HUES48 (cell line): Measurements from ENCODE around the gene LYPD5.
"Not testable (repeated sequence)": the region's sequence is repeated elsewhere in the genome, so short reads cannot be mapped to it uniquely, and the experiment has no call there.

Experiments
- H3K27ac ChIP-seq: one replicate; pipeline ENCODE4 v1.7.0; 2013; ENCODE audit warnings: low read depth, low read length, inconsistent platforms
- H3K27me3 ChIP-seq: 2 replicates; pipeline ENCODE4 v1.6.1; 2013; ENCODE audit warnings: mild to moderate bottlenecking, low read length; ENCODE audit not compliant: control insufficient read depth, insufficient read depth
- H3K36me3 ChIP-seq: 2 replicates; pipeline ENCODE4 v1.6.1; 2013; ENCODE audit warnings: low read length; ENCODE audit not compliant: control insufficient read depth, insufficient read depth
- H3K4me1 ChIP-seq: 2 replicates; pipeline ENCODE4 v1.6.1; 2013; ENCODE audit warnings: mild to moderate bottlenecking, low read length; ENCODE audit not compliant: control insufficient read depth, insufficient read depth
- H3K4me3 ChIP-seq: 2 replicates; pipeline ENCODE4 v1.5.1; 2013; ENCODE audit warnings: mild to moderate bottlenecking, low read depth, low read length
- H3K9ac ChIP-seq: 2 replicates; pipeline ENCODE4 v1.6.1; 2013; ENCODE audit warnings: mild to moderate bottlenecking, low read depth, low read length, moderate library complexity
- H3K9me3 ChIP-seq: 2 replicates; pipeline ENCODE4 v1.6.1; 2013; ENCODE audit warnings: low read length; ENCODE audit not compliant: control insufficient read depth, insufficient read depth

Gene LYPD5

GRCh38 chr19:43777163-43777695 is 25.0 kb downstream of the LYPD5 start:
- peak overlapping the region; percentile 51 for H3K27ac ChIP-seq
- no peak overlapping the region for H3K9ac ChIP-seq
- H3K4me1 ChIP-seq: peaks cover 31% of the 10 kb centered on the region
- no peaks in the 10 kb centered on the region for H3K36me3 ChIP-seq
- peaks cover 34% of the 10 kb centered on the region for H3K27me3 ChIP-seq
- no peak overlapping the region for H3K4me3 ChIP-seq
- no peaks in the 10 kb centered on the region for H3K9me3 ChIP-seq

GRCh38 chr19:43776286-43776685 is 26.0 kb downstream of the LYPD5 start:
- Histone ChIP-seq H3K36me3 (no peaks in the 10 kb centered on the region), H3K9me3 (no peaks in the 10 kb centered on the region), H3K27me3 (peaks cover 36% of the 10 kb centered on the region), H3K4me3 (no peak overlapping the region), H3K4me1 (peaks cover 31% of the 10 kb centered on the region), H3K9ac (no peak overlapping the region), H3K27ac (no peak overlapping the region)

- no peak overlapping the region for H3K27ac ChIP-seq
- peaks cover 36% of the 10 kb centered on the region for H3K27me3 ChIP-seq
- peaks cover 31% of the 10 kb centered on the region for H3K4me1 ChIP-seq
- H3K9me3 ChIP-seq: no peaks in the 10 kb centered on the region
- no peak overlapping the region for H3K9ac ChIP-seq
- no peak overlapping the region for H3K4me3 ChIP-seq
- no peaks in the 10 kb centered on the region for H3K36me3 ChIP-seq
Measured at GRCh38 chr19:43775299-43775890, 26.9 kb downstream of the LYPD5 start.

- Histone ChIP-seq H3K4me1 (peaks cover 30% of the 10 kb centered on the region), H3K4me3 (peak overlapping the region; percentile 71; the same call in 1 of the 2 replicates), H3K27me3 (peaks cover 36% of the 10 kb centered on the region)
- not testable (repeated sequence) for H3K36me3 ChIP-seq, H3K9ac ChIP-seq, H3K27ac ChIP-seq, H3K9me3 ChIP-seq
Measured at GRCh38 chr19:43774940-43775258, 27.3 kb downstream of the LYPD5 start.

- Histone ChIP-seq H3K27me3 (peaks cover 36% of the 10 kb centered on the region), H3K27ac (no peak overlapping the region), H3K9me3 (no peaks in the 10 kb centered on the region), H3K4me3 (peak overlapping the region; percentile 71), H3K9ac (no peak overlapping the region; the same call in 1 of the 2 replicates), H3K4me1 (peaks cover 24% of the 10 kb centered on the region), H3K36me3 (no peaks in the 10 kb centered on the region)
Measured at GRCh38 chr19:43774103-43774939, 27.9 kb downstream of the LYPD5 start.

GRCh38 chr19:43773725-43774102 is 28.5 kb downstream of the LYPD5 start:
- Histone ChIP-seq H3K27me3 (peaks cover 36% of the 10 kb centered on the region), H3K9ac (no peak overlapping the region; the same call in 1 of the 2 replicates), H3K36me3 (no peaks in the 10 kb centered on the region), H3K27ac (no peak overlapping the region), H3K9me3 (no peaks in the 10 kb centered on the region), H3K4me3 (peak overlapping the region; percentile 71), H3K4me1 (peaks cover 22% of the 10 kb centered on the region)

GRCh38 chr19:43769256-43769655 is 33.0 kb downstream of the LYPD5 start:
- no peak overlapping the region for H3K9ac ChIP-seq
- peaks cover 16% of the 10 kb centered on the region; the same call in 1 of the 2 replicates for H3K4me1 ChIP-seq

GRCh38 chr19:43768273-43769050 is 33.8 kb downstream of the LYPD5 start:
- no peak overlapping the region for H3K9ac ChIP-seq
- H3K27me3 ChIP-seq: peaks cover 15% of the 10 kb centered on the region
- H3K27ac ChIP-seq: no peak overlapping the region
- no peaks in the 10 kb centered on the region for H3K9me3 ChIP-seq
- H3K4me3 ChIP-seq: no peak overlapping the region
- peaks cover 9% of the 10 kb centered on the region; the same call in 1 of the 2 replicates for H3K4me1 ChIP-seq
- H3K36me3 ChIP-seq: no peaks in the 10 kb centered on the region

More at GRCh38 chr19:43769256-43769655, 33.0 kb downstream of the LYPD5 start:
- Histone ChIP-seq H3K9me3 (no peaks in the 10 kb centered on the region), H3K27me3 (peaks cover 23% of the 10 kb centered on the region), H3K36me3 (no peaks in the 10 kb centered on the region), H3K27ac (no peak overlapping the region), H3K4me3 (no peak overlapping the region)

GRCh38 chr19:43767818-43768217 is 34.4 kb downstream of the LYPD5 start:
- Histone ChIP-seq H3K4me3 (no peak overlapping the region), H3K9me3 (no peaks in the 10 kb centered on the region), H3K9ac (no peak overlapping the region), H3K27ac (no peak overlapping the region), H3K27me3 (peaks cover 8% of the 10 kb centered on the region), H3K36me3 (no peaks in the 10 kb centered on the region), H3K4me1 (0 out of 2 replicates have a peak, but pooled peaks cover 6% of the 10 kb centered on the region)

GRCh38 chr19:43767316-43767715 is 34.9 kb downstream of the LYPD5 start:
- Histone ChIP-seq H3K27me3 (peaks cover 3% of the 10 kb centered on the region), H3K4me3 (no peak overlapping the region), H3K36me3 (no peaks in the 10 kb centered on the region), H3K27ac (no peak overlapping the region), H3K9ac (no peak overlapping the region), H3K9me3 (no peaks in the 10 kb centered on the region), H3K4me1 (0 out of 2 replicates have a peak, but pooled peaks cover 6% of the 10 kb centered on the region)
